GM18951 (cell line): Measurements from ENCODE around the gene GPR82.

Source experiments
- POLR2A ChIP-seq: IDR thresholded peaks from 4 replicates; pipeline ENCODE4 v1.6.1; 2011; ENCODE audit warnings: mild to moderate bottlenecking; ENCODE audit not compliant: insufficient read length, insufficient read depth; ENCODE audit errors: extremely low read depth
- in situ Hi-C: fragments of 300-500 bp; cut with MboI; formaldehyde crosslinking; loops from one replicate; pipeline ENCODE4 v1.12.0; 2022; ENCODE audit warnings: low sequenced_read_pairs, mixed read lengths, inconsistent platforms; ENCODE audit not compliant: unreplicated experiment

GPR82 gene

DNA sequence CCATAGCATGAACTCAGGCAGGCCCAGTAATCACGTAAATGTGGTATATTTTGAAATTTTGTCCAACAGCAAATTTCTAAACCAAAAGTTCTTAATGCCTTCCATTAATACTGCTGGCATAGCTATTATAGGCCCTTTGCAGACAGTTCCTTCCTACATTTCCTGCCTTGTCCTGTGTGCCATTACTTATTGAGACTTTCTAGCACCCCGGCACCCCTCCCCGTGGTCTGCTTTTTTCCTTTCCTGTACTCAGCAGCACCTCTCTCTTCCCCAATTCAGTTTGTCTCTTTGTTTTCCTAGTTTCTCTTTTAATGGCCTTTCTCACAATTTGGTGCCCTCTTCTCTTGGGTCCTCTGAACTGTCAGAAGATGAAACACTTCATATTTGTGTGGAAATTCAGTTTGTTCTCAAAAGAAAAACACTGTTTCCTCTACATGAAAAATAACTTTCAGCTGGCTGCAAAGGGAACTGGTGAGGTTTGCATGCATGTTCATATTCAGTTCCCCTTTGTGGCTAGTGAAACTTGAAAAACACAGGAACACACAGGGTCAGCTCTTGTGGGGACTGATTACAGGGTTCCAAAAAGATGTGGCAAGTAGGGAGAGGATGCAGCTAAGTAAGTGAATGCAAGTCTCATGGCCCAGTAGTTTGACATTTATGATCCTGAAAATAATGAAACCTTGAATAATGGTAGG lies 18.2 kb upstream of the GPR82 start:
- TF ChIP-seq POLR2A, result no peak
- in situ Hi-C loops, result loop anchor here (25.0 kb wide), 1 partner anchor 419 kb away; no protein-coding TSS in a partner anchor

DNA sequence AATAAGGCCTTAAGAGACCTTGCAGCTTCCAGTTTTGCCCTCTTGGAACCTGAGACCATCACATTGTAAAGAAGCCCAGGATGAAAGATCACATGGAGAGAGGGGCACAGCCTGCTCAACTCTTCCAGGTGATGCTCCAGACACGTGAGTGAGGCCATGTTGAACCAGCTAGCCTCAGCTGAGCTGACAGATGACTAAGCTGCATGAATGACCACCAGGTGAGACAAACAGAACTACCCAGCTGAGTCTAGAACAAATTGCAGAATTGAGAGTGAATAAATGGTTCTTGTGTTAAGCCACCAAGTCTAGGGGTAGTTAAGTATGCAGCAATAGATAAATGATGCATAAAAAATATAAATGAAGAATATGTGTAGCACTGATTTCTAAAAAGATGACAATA lies 16.8 kb upstream of the GPR82 start:
- in situ Hi-C loops, result loop anchor here (25.0 kb wide), 1 partner anchor 420 kb away; no protein-coding TSS in a partner anchor
- no peak for TF ChIP-seq POLR2A

DNA sequence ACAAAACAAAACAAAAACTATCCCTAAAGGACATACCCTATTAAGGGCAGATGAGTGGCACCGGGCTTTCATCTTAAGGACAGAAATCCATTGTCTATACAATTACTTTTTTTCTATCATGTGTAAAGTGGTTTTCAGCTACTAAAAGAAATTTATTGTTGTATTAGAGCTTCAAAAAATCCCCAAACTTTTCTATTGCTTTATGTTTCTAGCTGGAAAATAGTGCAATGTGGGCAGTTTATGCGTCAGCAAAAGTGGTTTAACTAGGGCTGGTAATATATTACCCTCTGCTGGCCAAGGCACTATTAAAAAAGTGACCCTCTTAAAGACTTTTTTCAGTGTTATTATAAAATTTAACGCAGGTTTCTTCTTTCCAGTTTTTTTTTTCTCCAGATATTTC lies 15.5 kb upstream of the GPR82 start:
- TF ChIP-seq POLR2A, result no peak
- in situ Hi-C loops, result loop anchor here (25.0 kb wide), 1 partner anchor 421 kb away; no protein-coding TSS in a partner anchor

DNA sequence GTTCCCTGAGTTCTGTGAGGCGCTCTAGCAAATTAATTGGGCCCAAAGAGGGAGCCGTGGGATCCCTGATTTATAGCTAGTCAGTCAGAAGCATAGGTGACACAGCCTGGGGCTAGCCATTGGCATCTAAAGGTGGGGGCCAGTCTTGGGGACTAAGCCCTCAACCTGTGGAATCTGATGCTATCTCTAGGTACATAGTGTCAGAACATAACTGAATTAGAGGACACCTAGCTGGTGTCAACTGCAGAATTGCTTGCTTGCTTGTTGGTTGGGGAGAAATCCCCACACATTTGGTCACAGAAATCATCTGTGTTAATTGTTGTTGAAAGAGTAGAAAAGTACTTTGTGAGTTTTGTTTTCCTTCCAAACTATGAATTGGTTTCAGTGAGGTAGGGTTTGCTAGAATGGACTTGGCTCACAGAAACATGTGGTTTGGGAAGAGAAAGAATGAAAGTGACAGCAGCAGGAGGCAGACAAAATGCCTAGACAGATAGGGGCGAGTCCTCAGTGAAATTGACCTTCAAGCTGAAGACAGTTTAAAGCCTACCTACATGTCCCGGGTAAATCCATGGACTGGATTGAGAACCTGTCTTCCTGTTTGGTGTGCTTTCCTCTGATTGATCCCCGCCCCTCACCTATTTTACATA lies 12.8 kb upstream of the GPR82 start:
- in situ Hi-C loops, result loop anchor here (25.0 kb wide), 1 partner anchor 424 kb away; no protein-coding TSS in a partner anchor
- no peak for TF ChIP-seq POLR2A

DNA sequence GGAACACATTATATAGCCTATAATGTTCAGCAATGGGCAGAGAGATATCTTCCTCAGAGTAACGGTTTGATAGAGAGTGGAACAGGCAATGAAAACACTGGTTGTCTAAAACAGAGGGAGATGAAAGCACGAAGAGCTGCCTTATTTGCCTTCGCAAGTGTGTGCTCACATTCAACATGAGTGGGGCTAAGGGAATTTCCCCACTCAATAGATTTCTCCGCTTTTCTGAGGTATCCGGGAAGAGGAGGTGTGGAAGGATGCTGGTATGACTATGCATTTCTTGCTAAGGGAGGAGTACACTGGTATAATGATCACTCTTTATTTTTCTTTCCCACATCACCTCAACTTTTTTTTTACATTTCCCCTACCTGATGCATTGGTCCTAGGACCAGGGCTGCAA lies 7.8 kb upstream of the GPR82 start:
- TF ChIP-seq POLR2A, result no peak
- in situ Hi-C loops, result loop anchor here (25.0 kb wide), 1 partner anchor 429 kb away; no protein-coding TSS in a partner anchor

DNA sequence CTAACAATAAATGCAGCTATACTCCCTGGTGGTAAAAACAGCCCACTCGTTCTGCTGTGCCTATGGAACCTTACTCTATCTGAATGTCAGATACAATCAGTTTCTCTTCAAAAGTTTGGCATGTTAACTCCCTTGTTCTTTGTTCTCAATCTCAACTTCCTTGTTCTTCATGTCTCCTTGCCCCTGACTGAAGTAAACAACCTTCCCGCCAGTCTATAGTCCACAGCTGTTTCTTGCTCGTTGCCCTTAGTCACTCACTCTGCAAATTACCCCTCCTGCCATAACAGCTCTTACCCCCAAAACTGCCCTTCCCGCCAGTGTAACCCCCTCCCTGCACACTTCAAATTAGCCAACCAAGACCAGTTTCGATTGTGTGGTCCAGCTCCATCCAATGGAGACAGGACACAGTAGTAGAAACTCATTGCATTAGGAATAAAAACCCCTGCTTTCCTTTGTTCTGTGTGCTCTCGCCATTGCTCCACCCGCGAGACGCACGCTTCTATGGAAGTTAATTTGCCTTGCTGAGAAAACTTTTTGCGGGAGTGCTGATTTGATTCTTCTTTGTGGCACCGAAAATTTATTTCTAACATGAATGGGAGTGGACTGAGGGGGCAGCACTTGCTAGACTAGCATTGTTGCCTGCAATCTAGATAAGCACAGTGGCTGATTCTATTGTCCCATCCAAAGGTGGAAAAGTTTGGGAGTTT lies 7.1 kb upstream of the GPR82 start:
- in situ Hi-C loops, result loop anchor here (25.0 kb wide), 1 partner anchor 430 kb away; no protein-coding TSS in a partner anchor
- TF ChIP-seq POLR2A, result no peak

DNA sequence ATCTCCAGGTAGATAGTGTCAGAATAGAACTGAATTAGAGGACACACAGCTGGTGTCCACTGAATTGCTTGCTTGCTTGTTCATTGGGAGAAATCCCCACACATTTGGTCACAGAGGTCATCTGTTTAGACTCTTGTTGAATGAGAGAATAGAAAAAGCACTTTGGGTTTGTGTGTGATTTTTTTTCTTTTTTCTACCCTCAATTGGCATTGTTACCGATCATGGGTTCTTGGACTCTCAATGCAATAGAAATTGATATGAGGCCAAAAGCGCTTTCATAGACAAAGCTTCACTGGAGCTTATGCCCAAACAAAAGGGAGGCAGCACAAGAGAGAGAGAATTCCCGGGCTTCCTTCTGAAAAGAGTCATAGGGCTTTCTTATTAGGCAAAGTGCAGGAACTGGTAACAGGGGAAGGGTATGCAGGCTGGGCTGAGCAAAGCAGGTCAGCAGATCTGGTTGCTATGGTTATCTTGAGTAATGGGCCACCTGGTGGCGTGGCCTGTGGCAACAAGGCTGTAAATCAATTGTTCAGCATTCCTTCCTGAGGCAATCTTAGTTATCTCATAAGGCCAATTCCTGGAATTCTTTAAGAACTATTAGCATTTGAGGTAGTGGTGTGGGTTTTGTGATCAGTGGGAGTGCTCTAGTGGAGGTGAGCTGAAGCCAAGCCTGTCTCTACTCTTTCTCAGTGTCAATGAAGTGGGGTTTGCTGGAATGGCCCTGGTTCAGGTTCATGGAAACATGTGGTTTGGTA lies 5.3 kb upstream of the GPR82 start:
- in situ Hi-C loops, result loop anchor here (25.0 kb wide), 1 partner anchor 431 kb away; no protein-coding TSS in a partner anchor
- TF ChIP-seq POLR2A, result no peak

DNA sequence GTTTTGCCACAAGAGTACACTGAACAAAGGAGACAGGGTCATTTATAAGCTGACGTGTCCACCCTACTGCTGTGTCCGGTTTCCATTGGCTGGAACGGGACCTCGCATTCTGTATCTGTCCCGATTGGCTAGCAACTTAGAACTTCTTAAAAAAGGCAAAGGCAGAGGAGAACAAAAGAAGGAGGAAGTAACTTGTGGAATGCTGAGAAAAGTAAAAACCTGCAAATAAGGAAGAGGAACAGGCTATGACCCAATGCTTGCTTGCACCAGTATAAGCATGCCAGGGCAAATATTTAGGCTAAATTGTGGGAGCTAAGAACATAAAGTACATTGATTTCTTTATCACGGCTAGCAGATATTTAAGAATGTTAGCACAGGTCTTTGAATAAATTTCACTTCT lies 4.4 kb upstream of the GPR82 start:
- in situ Hi-C loops, result loop anchor here (25.0 kb wide), 1 partner anchor 432 kb away; no protein-coding TSS in a partner anchor

DNA sequence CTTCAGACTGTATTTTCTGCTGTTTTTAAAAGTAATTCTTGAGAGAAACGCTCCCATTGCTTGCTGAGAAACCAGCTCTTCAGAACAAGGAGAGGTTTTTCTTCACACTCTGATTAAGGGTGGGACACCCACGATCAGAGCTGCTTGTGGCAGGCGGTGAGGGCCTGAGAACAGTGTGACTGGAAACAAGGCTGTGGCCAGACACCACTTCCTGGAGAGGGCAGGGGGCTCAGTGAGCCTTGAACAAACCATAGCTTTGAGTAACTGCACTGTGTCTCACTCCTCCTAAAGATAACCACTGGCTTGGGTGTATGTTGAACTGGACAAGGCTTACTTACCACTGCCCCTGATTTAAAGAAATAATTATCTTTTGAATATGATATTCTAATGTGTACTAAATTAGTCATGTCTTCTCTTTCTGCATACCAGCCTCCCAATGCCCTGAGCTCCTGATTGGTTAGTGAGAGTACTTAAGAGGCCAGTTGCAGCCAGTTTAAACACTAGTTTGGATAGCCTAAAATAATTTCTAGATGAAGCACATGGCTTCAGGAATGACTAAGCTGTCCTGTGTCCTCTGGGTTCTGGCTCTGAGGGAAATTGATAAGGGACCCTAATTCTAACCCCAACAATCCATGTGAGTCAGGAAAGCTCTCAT lies 3.7 kb upstream of the GPR82 start:
- in situ Hi-C loops, result loop anchor here (25.0 kb wide), 1 partner anchor 433 kb away; no protein-coding TSS in a partner anchor
- no peak for TF ChIP-seq POLR2A

DNA sequence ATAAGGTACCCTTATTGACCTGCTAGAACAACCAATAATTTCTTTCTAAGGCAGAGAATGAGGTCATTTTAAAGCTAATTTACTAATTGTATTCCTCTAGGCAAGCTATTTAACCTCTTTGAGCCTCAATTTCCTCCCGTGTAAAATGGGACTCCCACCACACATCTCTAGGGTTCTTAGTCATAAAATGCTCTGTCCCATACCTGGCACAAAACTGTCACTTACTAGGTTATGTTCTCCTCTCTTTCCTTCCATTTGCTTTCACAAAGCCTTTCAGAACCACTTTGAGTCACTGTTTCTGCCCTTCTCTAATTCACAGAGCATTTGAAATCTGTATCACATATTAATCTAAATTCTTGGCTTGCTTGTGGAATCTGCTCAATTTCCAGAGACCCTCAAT lies 2.4 kb upstream of the GPR82 start:
- in situ Hi-C loops, result loop anchor here (25.0 kb wide), 1 partner anchor 434 kb away; no protein-coding TSS in a partner anchor
- no peak for TF ChIP-seq POLR2A

DNA sequence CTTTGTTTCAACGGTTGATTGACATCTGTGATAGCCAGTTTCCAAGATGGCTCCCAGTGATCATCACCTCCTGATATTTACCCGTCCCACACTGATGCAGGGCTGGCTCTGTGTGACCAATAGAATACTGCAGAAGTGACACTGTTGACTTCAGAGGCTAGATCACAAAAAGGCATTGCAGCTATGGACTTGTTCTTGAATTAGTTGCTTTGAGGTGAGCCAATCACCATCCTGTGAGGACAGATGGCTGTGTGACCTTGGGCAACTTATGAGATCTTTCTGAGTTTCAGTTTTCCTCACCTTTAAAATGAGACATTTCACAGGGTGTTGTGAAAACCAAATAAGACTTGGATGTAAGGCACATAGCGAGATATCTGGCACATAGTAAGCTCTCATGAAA lies 1.8 kb upstream of the GPR82 start:
- no peak for TF ChIP-seq POLR2A
- in situ Hi-C loops, result loop anchor here (25.0 kb wide), 1 partner anchor 435 kb away; no protein-coding TSS in a partner anchor

DNA sequence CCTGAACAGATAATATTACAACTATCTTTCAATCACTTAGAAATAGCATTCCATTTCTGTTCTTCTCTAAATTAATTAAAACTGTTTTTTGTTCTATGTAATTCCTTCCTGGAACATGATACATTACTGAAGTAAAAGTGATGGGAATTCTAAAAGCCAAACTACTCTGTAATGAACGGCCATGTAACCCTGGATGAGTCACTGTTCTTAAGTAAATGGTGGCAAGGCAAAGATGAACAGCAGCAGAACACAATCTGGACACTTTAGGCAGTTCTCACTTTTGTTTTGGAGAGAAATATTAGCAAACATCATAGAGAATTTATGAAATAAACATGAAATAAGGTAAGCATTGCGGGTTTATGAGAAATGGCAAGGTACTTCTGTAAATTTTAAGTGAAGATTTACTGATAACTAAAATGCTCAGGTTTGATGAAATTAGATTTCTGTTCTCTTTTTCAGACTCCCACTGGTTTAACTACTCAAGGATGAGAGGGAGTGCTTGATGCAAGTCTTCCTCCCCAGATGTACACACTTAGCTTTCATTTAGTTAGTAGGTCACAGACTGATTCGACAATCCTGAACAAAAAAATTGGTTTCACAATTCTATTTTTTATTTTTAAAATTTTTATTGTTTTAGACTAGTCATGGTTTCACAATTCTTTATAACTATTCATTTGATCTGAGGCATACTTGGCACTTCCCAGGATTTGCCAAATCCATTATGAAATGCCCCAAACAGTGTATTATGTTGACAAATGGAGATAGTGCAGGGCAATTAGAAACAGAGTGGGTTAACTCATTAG lies 964 bp upstream of the GPR82 start:
- in situ Hi-C loops, result loop anchor here (25.0 kb wide), 1 partner anchor 436 kb away; no protein-coding TSS in a partner anchor
- no peak for TF ChIP-seq POLR2A

DNA sequence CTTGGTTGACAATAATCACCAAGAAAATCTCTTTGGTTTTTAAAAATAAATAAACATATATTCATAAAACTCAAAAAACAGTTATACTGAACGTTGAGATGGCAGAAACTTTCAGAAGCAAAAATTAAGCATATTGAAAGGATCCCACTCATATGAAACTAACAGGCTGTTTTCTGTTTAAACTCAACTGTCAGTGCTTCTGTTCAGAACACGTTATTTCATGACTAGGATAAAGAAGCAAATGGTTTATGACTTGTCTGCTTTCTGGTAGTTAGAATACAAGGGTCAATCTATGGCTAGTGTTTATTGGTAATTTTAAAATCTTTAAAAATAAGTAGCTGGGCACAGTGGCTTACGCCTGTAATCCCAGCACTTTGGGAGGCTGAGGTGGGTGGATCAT lies 4.1 kb downstream of the GPR82 start:
- TF ChIP-seq POLR2A, result no peak
- in situ Hi-C loops, result loop anchor here (25.0 kb wide), 1 partner anchor 166 kb away; no protein-coding TSS in a partner anchor
